GM12865 (cell line): ENCODE data around the gene BEST4.

ENCODE experiments used
- DNase-seq: peaks from one replicate; pipeline ENCODE4 v3.0.0; 2010; ENCODE audit warnings: low read depth
- H3K4me3 ChIP-seq: 2 replicates; pipeline ENCODE4 v1.5.1; 2011; ENCODE audit warnings: mild to moderate bottlenecking, low read depth, low read length, control low read depth
- CTCF ChIP-seq: IDR thresholded peaks from 2 replicates; pipeline ENCODE4 v1.5.1; 2011; ENCODE audit warnings: low read length, control low read depth, low read depth, inconsistent platforms; ENCODE audit not compliant: insufficient read depth; ENCODE audit errors: missing control alignments

BEST4 gene

DNA sequence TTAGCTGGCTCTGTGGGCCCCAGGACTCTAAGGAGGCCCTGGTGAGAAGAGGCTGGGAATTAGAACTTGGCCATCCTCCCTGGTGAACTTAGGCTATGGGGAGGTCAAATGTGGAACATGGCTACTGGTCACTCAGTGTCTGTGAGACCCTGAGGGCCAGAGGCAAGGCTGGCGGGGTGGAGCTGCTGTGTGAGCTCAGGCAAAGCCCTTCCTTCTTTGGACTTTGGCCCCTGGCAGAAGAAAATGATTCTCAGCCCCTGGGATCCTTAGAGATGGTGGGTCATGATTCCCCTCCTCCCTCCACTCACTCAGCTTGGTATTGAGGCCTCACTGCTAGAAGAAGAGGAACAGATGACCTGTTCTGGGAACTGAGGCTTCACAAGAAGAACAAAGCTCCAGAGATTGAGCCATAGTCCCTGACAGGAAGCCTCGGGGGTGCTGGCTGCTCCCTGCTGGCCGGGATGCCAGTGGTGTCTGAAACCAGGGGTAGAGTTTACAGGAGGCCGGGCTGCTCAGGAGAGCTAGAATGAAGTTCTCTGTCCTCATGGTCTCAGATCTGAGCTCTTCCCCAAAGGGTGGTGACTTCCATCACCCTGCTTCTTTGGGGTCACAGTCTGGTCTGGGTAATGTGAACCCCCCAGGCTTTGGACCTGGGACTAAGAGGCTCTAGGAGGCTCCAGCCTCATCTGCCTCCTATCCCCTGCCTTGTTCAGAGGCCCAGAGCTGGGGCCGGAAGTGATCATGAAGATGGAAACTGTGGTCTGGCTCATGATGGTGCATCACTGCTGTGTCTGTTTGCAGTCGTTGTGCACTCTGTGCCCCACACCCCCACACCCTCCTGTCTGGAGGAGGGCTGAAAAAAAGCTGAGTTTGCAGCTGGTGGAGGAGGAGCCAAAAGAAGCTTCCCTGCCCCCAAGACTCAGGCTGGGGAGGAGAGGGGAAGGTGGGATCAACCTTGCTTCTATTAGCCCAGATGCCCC lies 21.3 kb upstream of the BEST4 start:
- H3K4me3 ChIP-seq: peak overlapping the region; percentile 35
- TF ChIP-seq CTCF: no peak
- DNase-seq: peak; percentile 93

DNA sequence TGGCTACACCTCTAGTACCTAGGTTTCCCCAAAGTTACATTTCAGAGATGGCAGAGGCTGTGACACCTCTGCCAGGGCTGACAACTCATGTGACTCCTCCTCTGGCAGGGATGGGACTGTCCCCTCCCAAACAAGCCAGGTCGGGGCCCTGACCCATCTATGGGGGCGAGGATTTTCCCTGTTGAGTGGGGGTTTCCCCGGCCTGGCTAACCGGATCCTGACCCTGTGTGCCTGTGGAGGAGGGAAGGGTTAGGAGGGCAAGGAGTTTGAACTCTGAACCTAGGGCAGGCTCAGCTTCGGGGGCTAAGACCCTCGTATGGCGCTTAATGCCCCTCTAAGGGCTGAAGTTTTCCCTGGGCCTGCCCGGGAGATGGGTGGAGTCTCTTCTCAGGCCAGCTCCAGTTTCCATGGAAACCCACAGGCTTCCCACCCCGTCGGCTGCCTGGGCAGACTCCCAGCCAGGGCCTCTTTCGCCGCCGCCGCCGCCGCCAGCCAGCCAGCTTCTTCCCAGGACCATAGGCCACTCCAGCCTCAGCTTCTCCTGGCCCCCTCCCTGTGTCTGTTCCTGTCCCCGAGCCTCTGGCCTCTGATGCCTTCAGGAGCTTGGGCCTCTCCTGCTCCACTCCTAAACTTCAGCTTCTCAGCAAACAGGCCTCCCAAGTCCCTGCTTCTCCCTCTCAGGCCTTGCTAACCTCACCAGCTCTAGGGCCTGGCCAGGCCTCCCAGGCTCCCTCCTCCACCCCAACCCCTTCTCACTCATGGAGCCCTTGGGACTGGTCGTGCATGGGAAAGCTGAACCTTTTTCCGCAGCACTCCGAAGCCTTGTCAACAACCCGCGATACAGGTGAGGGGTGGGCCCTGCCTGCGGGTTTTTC lies 20.3 kb upstream of the BEST4 start, which contains the start of gene BTBD19:
Gene BTBD19 (plus strand): TSS at position 461 of the 875 bp plus-strand sequence. CDS start 298 bp downstream, at position 759.
- no peak for TF ChIP-seq CTCF
- DNase-seq: no peak
- peak within 1 kb of the TSS; percentile 35 for H3K4me3 ChIP-seq

DNA sequence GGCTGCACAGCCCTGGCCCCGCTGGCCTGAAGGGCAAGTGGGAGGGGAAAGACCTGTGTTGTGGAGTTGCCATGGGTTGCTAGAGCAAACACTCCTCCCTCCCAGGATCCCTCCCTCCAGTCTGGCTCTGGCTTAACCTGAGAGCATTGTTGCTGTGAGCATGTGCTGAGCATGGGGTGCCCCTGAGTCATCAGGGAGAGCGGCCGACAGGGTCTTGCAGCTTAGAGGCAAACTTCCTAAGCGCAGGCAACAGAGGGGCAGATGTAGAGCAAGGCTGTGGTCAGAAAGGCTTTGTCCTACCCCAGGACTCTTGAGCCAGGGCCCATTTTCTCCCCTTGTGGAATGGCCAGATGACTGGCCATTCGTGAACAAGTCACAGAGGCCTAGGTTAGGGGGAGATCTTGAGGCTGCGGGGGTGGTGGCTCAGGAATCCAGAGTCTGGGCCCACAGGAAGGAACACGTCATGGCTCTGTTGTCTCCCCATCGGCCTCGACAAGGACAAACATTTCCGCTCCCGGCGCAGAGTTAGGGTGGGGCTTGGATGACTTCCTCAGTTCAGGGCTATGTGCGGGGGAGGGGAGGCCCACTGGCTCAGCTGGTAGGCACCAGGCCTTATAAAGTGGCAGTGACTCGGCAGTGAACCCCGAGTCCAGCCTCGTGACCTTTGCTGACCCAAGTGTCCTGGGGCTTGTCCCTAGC lies 19.5 kb upstream of the BEST4 start:
- DNase-seq: peak; percentile 91
- no peak for TF ChIP-seq CTCF
- peak overlapping the region; percentile 35 for H3K4me3 ChIP-seq

GRCh38 chr1:44806704-44807363 lies 18.9 kb upstream of the BEST4 start, which contains the start of gene DYNLT4:
TSS of gene DYNLT4 (minus strand) at chr1:44807351. CDS start at chr1:44806668, 683 bp downstream.
- peak within 1 kb of the TSS; percentile 35 for H3K4me3 ChIP-seq
- DNase-seq: no peak
- no peak for TF ChIP-seq CTCF

- H3K4me3 ChIP-seq: no peak overlapping the region
- TF ChIP-seq CTCF: no peak
- no peak for DNase-seq
Measured at GRCh38 chr1:44806025-44806703, 18.2 kb upstream of the BEST4 start.
